HepG2 (cell line): Measurements from ENCODE around the gene PLD4.

Experiments
- BHLHE40 ChIP-seq: IDR thresholded peaks from 2 replicates; pipeline ENCODE4 v1.6.1; 2011; ENCODE audit warnings: low read length, improper control_type of control experiment
- E2F5 ChIP-seq: sonication (generic); formaldehyde crosslinking; conservative IDR thresholded peaks from 2 replicates; pipeline ENCODE4 v1.4.0; 2020; ENCODE audit warnings: missing genetic modification reagents
- FOXM1 ChIP-seq: sonication (generic); formaldehyde crosslinking; IDR thresholded peaks from 2 replicates; pipeline ENCODE4 v1.5.0; 2020; ENCODE audit warnings: missing genetic modification reagents
- GFI1 ChIP-seq: sonication (generic); formaldehyde crosslinking; IDR thresholded peaks from 2 replicates; pipeline ENCODE4 v1.5.0; 2020; ENCODE audit warnings: missing genetic modification reagents, mild to moderate bottlenecking, borderline replicate concordance
- GLMP ChIP-seq: sonication (generic); formaldehyde crosslinking; IDR thresholded peaks from 2 replicates; pipeline ENCODE4 v1.9.0; 2021; ENCODE audit warnings: missing genetic modification reagents, mild to moderate bottlenecking, borderline replicate concordance
- KAT2B ChIP-seq: fragments of 150-350 bp; IDR thresholded peaks from 2 replicates; pipeline ENCODE4 v1.6.1; 2014; ENCODE audit warnings: low read depth, low read length, borderline replicate concordance
- MYC ChIP-seq: sonication (generic); formaldehyde crosslinking; IDR thresholded peaks from 2 replicates; pipeline ENCODE4 v1.9.0; 2021; ENCODE audit warnings: missing genetic modification reagents, borderline replicate concordance
- POLR2A ChIP-seq, 2 experiments: IDR thresholded peaks; 2 replicates each; pipeline ENCODE4 v1.6.1; 2011; ENCODE audit warnings: low read depth in 2 of 2, low read length in 2 of 2, mild to moderate bottlenecking in 1 of 2, moderate library complexity in 1 of 2; ENCODE audit not compliant: insufficient read depth in 1 of 2
- ZNF121 ChIP-seq: sonication (generic); formaldehyde crosslinking; IDR thresholded peaks from 2 replicates; pipeline ENCODE4 v1.5.0; 2020; ENCODE audit warnings: mild to moderate bottlenecking, missing genetic modification reagents
- ZNF274 ChIP-seq: sonication (generic); formaldehyde crosslinking; IDR thresholded peaks from 2 replicates; pipeline ENCODE4 v1.5.1; 2020; ENCODE audit warnings: mild to moderate bottlenecking, missing genetic modification reagents
- ZNF607 ChIP-seq: sonication (generic); formaldehyde crosslinking; IDR thresholded peaks from 2 replicates; pipeline ENCODE4 v1.5.1; 2020; ENCODE audit warnings: missing genetic modification reagents, mild to moderate bottlenecking, borderline replicate concordance
- ZNF749 ChIP-seq: sonication (generic); formaldehyde crosslinking; IDR thresholded peaks from 2 replicates; pipeline ENCODE4 v1.8.0; 2022; ENCODE audit warnings: mild to moderate bottlenecking, missing genetic modification reagents, moderate library complexity, borderline replicate concordance
- ZSCAN9 ChIP-seq: IDR thresholded peaks from 2 replicates; pipeline ENCODE4 v1.6.1; 2016; ENCODE audit warnings: borderline replicate concordance
- TF ChIP-seq, protein P1 (sequence below): sonication (generic); formaldehyde crosslinking; IDR thresholded peaks from 2 replicates; pipeline ENCODE4 v1.5.0; 2020; ENCODE audit warnings: mild to moderate bottlenecking, missing genetic modification reagents, moderate library complexity

DNA sequence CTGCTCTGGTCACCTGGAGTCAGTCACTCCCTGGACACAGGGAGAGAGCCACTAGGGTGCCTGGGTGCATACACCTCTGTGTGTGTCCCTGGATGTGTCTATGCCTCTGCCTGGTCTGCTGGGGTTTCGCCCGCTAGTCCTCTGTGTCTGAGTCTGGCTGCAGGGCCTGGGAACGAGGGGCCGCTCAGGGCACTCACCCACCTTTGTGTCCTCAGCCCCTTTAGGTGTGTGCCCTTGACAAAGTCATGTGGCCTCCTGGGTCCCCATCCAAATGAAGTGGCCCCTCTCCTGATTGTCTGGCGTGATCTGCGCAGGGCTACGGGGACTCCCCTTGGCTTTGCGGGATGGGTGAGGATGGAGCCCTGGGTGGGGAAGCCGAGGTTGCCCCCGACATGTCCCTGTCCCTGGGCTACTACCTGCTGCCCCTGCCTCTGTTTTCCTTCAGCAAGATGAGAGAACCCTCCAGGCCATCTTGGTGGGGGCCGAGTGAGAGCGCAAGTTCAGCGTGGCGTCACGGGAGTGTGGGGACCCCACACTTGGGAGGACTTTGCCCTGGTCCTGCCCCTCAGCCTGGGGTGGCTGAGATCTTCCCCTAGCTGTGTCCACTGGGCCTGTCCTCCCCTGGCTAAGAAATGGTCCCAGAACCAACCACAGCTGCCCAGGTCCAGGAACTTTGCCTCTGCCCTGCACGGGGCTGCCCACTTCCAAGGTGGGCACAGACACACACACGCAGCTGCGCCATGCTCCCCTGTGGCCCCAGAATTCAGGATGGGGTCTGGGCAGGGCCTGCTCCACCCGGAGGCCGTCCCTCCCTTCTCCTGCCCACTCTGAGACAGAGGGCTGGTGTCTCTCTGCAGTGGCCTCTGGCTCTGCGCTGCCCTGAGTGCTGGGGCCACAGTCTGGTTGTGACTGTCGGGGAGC lies 56.2 kb downstream of the PLD4 start:
- no peak for TF ChIP-seq BHLHE40
- no peak for TF ChIP-seq GLMP
- no peak for TF ChIP-seq ZSCAN9 (CRISPR knock-in tag)
- no peak for TF ChIP-seq POLR2A (IDR thresholded peaks at IDR 0.05; ENCODE audit: insufficient read depth in 1 of 2, low read depth in 2 of 2, low read length in 2 of 2)
- no peak for TF ChIP-seq ZNF607 (CRISPR knock-in tag)
- TF ChIP-seq, protein P1, sequence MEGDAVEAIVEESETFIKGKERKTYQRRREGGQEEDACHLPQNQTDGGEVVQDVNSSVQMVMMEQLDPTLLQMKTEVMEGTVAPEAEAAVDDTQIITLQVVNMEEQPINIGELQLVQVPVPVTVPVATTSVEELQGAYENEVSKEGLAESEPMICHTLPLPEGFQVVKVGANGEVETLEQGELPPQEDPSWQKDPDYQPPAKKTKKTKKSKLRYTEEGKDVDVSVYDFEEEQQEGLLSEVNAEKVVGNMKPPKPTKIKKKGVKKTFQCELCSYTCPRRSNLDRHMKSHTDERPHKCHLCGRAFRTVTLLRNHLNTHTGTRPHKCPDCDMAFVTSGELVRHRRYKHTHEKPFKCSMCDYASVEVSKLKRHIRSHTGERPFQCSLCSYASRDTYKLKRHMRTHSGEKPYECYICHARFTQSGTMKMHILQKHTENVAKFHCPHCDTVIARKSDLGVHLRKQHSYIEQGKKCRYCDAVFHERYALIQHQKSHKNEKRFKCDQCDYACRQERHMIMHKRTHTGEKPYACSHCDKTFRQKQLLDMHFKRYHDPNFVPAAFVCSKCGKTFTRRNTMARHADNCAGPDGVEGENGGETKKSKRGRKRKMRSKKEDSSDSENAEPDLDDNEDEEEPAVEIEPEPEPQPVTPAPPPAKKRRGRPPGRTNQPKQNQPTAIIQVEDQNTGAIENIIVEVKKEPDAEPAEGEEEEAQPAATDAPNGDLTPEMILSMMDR: no peak
- no peak for TF ChIP-seq GFI1 (CRISPR knock-in tag)
- no peak for TF ChIP-seq MYC (CRISPR knock-in tag)
- TF ChIP-seq FOXM1 (CRISPR knock-in tag): no peak
- TF ChIP-seq KAT2B: no peak
- TF ChIP-seq ZNF121 (CRISPR knock-in tag): no peak
- no peak for TF ChIP-seq ZNF749 (CRISPR knock-in tag)
- TF ChIP-seq ZNF274 (CRISPR knock-in tag): no peak
- no peak for TF ChIP-seq E2F5 (CRISPR knock-in tag)
